Skeletal muscle tissue (tissue), 4 donors: ENCODE measurements around the gene PDCD10. TPM values are rescaled to one million over a fixed set of nuclear protein-coding genes. Genes with fewer than 3 reads are reported as not detected.
A peak's percentile ranks its signal among the peaks of the same experiment; 100 is the strongest.

Experiments used
- H3K27ac ChIP-seq: one replicate; pipeline ENCODE4 v1.7.0; 2013; ENCODE audit warnings: mild to moderate bottlenecking, low read depth, low read length, inconsistent platforms
- H3K27me3 ChIP-seq, 3 donors: one replicate each; pipeline ENCODE4 v1.7.0; 2013; ENCODE audit warnings: low read length in 3 of 3; ENCODE audit not compliant: control insufficient read depth in 3 of 3, insufficient read depth in 3 of 3
- H3K36me3 ChIP-seq, 3 donors: one replicate each; pipeline ENCODE4 v1.7.0; 2013; ENCODE audit warnings: low read length in 3 of 3; ENCODE audit not compliant: control insufficient read depth in 3 of 3, insufficient read depth in 3 of 3
- H3K4me1 ChIP-seq, 3 donors: one replicate each; pipeline ENCODE4 v1.7.0; 2013; ENCODE audit warnings: low read length in 3 of 3, mild to moderate bottlenecking in 3 of 3; ENCODE audit not compliant: control insufficient read depth in 3 of 3, insufficient read depth in 3 of 3
- H3K4me3 ChIP-seq, 3 donors: one replicate each; pipeline ENCODE4 v1.7.0; 2013; ENCODE audit warnings: low read length in 3 of 3
- H3K9ac ChIP-seq, 3 donors: one replicate each; pipeline ENCODE4 v1.7.0; 2013; ENCODE audit warnings: low read length in 3 of 3, mild to moderate bottlenecking in 3 of 3, moderate library complexity in 2 of 3, low read depth in 1 of 3
- H3K9me3 ChIP-seq, 3 donors: one replicate each; pipeline ENCODE4 v1.7.0; 2013; ENCODE audit warnings: low read length in 3 of 3; ENCODE audit not compliant: control insufficient read depth in 3 of 3
- total RNA-seq: library from RNA; depleted of rRNA; stranded (reverse); fragments of >200 nt; gene quantifications from one replicate; pipeline ENCODE4 v1.2.3, GENCODE V29; 2014
- donor health status: Osteomylitis.

The PDCD10 gene
- total RNA-seq, 1 donor from 2014 or later, result 37.1 TPM

- Histone ChIP-seq H3K4me3 (peak overlapping the region in 1 of 3 donors; percentile 24), H3K36me3 (no peaks in the 10 kb centered on the region), H3K9ac (no peak overlapping the region), H3K4me1 (no peaks in the 10 kb centered on the region), H3K27me3 (no peaks in the 10 kb centered on the region), H3K9me3 (no peaks in the 10 kb centered on the region), H3K27ac (no peak overlapping the region)
These were observed 15.7 kb upstream of the PDCD10 start for GRCh38 chr3:167750272-167750971.

- Histone ChIP-seq H3K9me3 (no peaks in the 10 kb centered on the region), H3K27ac (no peak overlapping the region), H3K4me1 (no peaks in the 10 kb centered on the region), H3K9ac (no peak overlapping the region), H3K4me3 (no peak overlapping the region), H3K36me3 (no peaks in the 10 kb centered on the region), H3K27me3 (no peaks in the 10 kb centered on the region)
These were observed 15.0 kb upstream of the PDCD10 start for GRCh38 chr3:167749728-167750127.

GRCh38 chr3:167749209-167749608 lies 14.5 kb upstream of the PDCD10 start:
- Histone ChIP-seq H3K36me3 (no peaks in the 10 kb centered on the region), H3K4me3 (no peak overlapping the region), H3K27ac (no peak overlapping the region), H3K9ac (no peak overlapping the region), H3K9me3 (no peaks in the 10 kb centered on the region), H3K27me3 (no peaks in the 10 kb centered on the region), H3K4me1 (no peaks in the 10 kb centered on the region)

GRCh38 chr3:167743799-167744198 lies 9.1 kb upstream of the PDCD10 start:
- Histone ChIP-seq H3K4me1 (no peaks in the 10 kb centered on the region), H3K27ac (no peak overlapping the region), H3K4me3 (no peak overlapping the region), H3K9me3 (no peaks in the 10 kb centered on the region), H3K27me3 (no peaks in the 10 kb centered on the region), H3K36me3 (no peaks in the 10 kb centered on the region), H3K9ac (no peak overlapping the region)

- no peak overlapping the region for H3K9ac ChIP-seq
- no peaks in the 10 kb centered on the region for H3K9me3 ChIP-seq
- H3K4me1 ChIP-seq, result no peaks in the 10 kb centered on the region
- no peaks in the 10 kb centered on the region for H3K27me3 ChIP-seq
- H3K27ac ChIP-seq, result no peak overlapping the region
- H3K36me3 ChIP-seq, result no peaks in the 10 kb centered on the region
- H3K4me3 ChIP-seq, result no peak overlapping the region
These were observed 7.6 kb upstream of the PDCD10 start for GRCh38 chr3:167742338-167742737.

- peaks cover 0 to 1% (median 1%) of the 10 kb centered on the region in 3 donors for H3K4me1 ChIP-seq
- no peaks in the 10 kb centered on the region for H3K9me3 ChIP-seq
- no peaks in the 10 kb centered on the region for H3K36me3 ChIP-seq
- no peak overlapping the region for H3K9ac ChIP-seq
- H3K4me3 ChIP-seq, result no peak overlapping the region
- H3K27me3 ChIP-seq, result no peaks in the 10 kb centered on the region
- H3K27ac ChIP-seq, result no peak overlapping the region
These were observed 6.4 kb upstream of the PDCD10 start for GRCh38 chr3:167740961-167741587.

GRCh38 chr3:167739190-167739810 lies 4.6 kb upstream of the PDCD10 start:
- Histone ChIP-seq H3K27ac (no peak overlapping the region), H3K4me1 (peaks cover 0 to 12% (median 5%) of the 10 kb centered on the region in 3 donors), H3K4me3 (no peak overlapping the region), H3K27me3 (no peaks in the 10 kb centered on the region), H3K36me3 (no peaks in the 10 kb centered on the region), H3K9me3 (no peaks in the 10 kb centered on the region), H3K9ac (no peak overlapping the region)

- no peak overlapping the region for H3K4me3 ChIP-seq
- no peaks in the 10 kb centered on the region for H3K27me3 ChIP-seq
- H3K36me3 ChIP-seq, result no peaks in the 10 kb centered on the region
- H3K9ac ChIP-seq, result no peak overlapping the region
- H3K27ac ChIP-seq, result no peak overlapping the region
- H3K9me3 ChIP-seq, result no peaks in the 10 kb centered on the region
- H3K4me1 ChIP-seq, result peaks cover 0 to 23% (median 9%) of the 10 kb centered on the region in 3 donors
These were observed 3.3 kb upstream of the PDCD10 start for GRCh38 chr3:167738037-167738436.

- Histone ChIP-seq H3K4me3 (no peak overlapping the region), H3K9ac (no peak overlapping the region), H3K9me3 (no peaks in the 10 kb centered on the region), H3K36me3 (no peaks in the 10 kb centered on the region), H3K27ac (no peak overlapping the region), H3K4me1 (peaks cover 0 to 30% (median 9%) of the 10 kb centered on the region in 3 donors), H3K27me3 (no peaks in the 10 kb centered on the region)
These were observed 2.3 kb upstream of the PDCD10 start for GRCh38 chr3:167736997-167737396.

- no peak overlapping the region for H3K27ac ChIP-seq
- H3K4me3 ChIP-seq, result peak overlapping the region; percentile 93 to 95 (median 95)
- no peaks in the 10 kb centered on the region for H3K9me3 ChIP-seq
- H3K36me3 ChIP-seq, result no peaks in the 10 kb centered on the region
- no peaks in the 10 kb centered on the region for H3K27me3 ChIP-seq
- H3K4me1 ChIP-seq, result peaks cover 0 to 30% (median 9%) of the 10 kb centered on the region in 3 donors
- peak overlapping the region in 2 of 3 donors; percentile 65 to 74 for H3K9ac ChIP-seq
These were observed 1.6 kb upstream of the PDCD10 start for GRCh38 chr3:167736264-167736787.
